Psoas muscle (tissue), 8 donors: ENCODE results near the gene ZNF69. TPM values are rescaled to one million over a fixed set of nuclear protein-coding genes. Genes with fewer than 3 reads are reported as not detected.
"Not testable (repeated sequence)": the region's sequence is repeated elsewhere in the genome, so short reads cannot be mapped to it uniquely, and the experiment has no call there.

Experiments
- ATAC-seq, 4 donors: fragments of 200-7000 bp; cut with Tn5 transposase; one replicate each; pipeline ENCODE4 v1.9.1; 2020; ENCODE audit warnings: moderate library complexity in 3 of 4, mild to moderate bottlenecking in 2 of 4
- DNase-seq, 2 donors: peaks; one replicate each; pipeline ENCODE4 v3.0.0-alpha.2; 2020
- H3K27ac ChIP-seq: fragments of 200-600 bp; one replicate; pipeline ENCODE4 v1.8.0; 2022
- H3K27me3 ChIP-seq, 3 donors: fragments of 200-600 bp in 1 of 3; one replicate each; pipeline versions ENCODE4 v1.6.1 to v1.8.0; 2013 to 2022; ENCODE audit warnings: low read length in 2 of 3, mild to moderate bottlenecking in 2 of 3, moderate library complexity in 1 of 3; ENCODE audit not compliant: insufficient read depth in 3 of 3
- H3K36me3 ChIP-seq, 2 donors: fragments of 200-600 bp in 1 of 2; one replicate each; pipeline versions ENCODE4 v1.6.1 to v1.8.0; 2013 to 2022; ENCODE audit warnings: low read depth in 1 of 2, mild to moderate bottlenecking in 1 of 2, moderate library complexity in 1 of 2; ENCODE audit not compliant: insufficient read depth in 1 of 2
- H3K4me1 ChIP-seq: fragments of 200-600 bp; one replicate; pipeline ENCODE4 v1.8.0; 2022
- H3K4me3 ChIP-seq: fragments of 200-600 bp; one replicate; pipeline ENCODE4 v1.8.0; 2022; ENCODE audit warnings: mild to moderate bottlenecking
- H3K9me3 ChIP-seq: fragments of 200-600 bp; one replicate; pipeline ENCODE4 v1.8.0; 2022
- CTCF ChIP-seq: fragments of 200-600 bp; IDR thresholded peaks from one replicate; pipeline ENCODE4 v1.8.0; 2022; ENCODE audit warnings: antibody characterized with exemption
- WGBS, 3 donors: extraction: QIAGEN DNeasy Blood & Tissue Kit; methylation state at CpG; one replicate each; pipeline versions ENCODE4 v1.1.6 to v1.1.7; 2013; 5-methylcytosine and 5-hydroxymethylcytosine counted together
- intact Hi-C, 2 donors: fragments of 100-400 bp; cut with DNase I; formaldehyde crosslinking; loops; one replicate each; pipeline versions ENCODE4 v1.11.0 to v1.14.2; 2022
- polyA plus RNA-seq, 3 donors: library from polyadenylated mRNA; stranded (reverse); fragments of 200-250 nt; gene quantifications; one replicate each; pipeline ENCODE4 v1.2.3, GENCODE V29; 2013
- total RNA-seq, 4 donors: library from RNA; stranded (reverse); fragmentation: NEBNext Ultra II Directional in 2 of 4; extraction: Animal tissue kit (Norgen Biotek cat#: 25700) in 2 of 4; gene quantifications; one replicate each; pipeline versions ENCODE4 v1.2.1 to v1.2.4, GENCODE V29; 2021 to 2023
- donor health status: healthy with polysubstance abuse.
- donor health status: DM: no; HTN: no; CAD: no; lungs with moderate emphysema.
- donor health status: Bipolar disorder and iron deficiency.
- donor health status: healthy.
- donor health status: DM: yes; HTN: yes; CAD: no.
- donor health status: DM: no; HTN: no; CAD: no.
- donor health status: DM: no; HTN: no; CAD: no.
- donor health status: DM: yes; HTN: yes; CAD: no.

Gene ZNF69
- total and polyA plus RNA-seq, 7 donors: 0.34 to 3.4 (median 1.2) TPM

GRCh38 chr19:11879687-11880266 is 7.8 kb upstream of the ZNF69 start:
- not testable (repeated sequence) for H3K27me3 ChIP-seq, H3K4me3 ChIP-seq, H3K9me3 ChIP-seq, H3K36me3 ChIP-seq, H3K27ac ChIP-seq, H3K4me1 ChIP-seq
- peak; percentile 42 for TF ChIP-seq CTCF
- intact Hi-C loops: loop anchor here (2.0 to 5.0 kb wide), 4 partner anchors 83 to 263 kb away; partner anchors contain the start of gene ZNF20 (in 1 of the 2)
- peak in 1 of 2 donors; percentile 20 for DNase-seq
- WGBS, 3 donors: 75 to 82% (median 77%) methylated on average over 16 of the region's 16 CpGs
- peak in 1 of 4 donors; percentile 60 for ATAC-seq

- intact Hi-C loops: loop anchor here (2.0 to 5.0 kb wide), 4 partner anchors 84 to 262 kb away; partner anchors contain the start of gene ZNF20 (in 1 of the 2)
- H3K27me3 ChIP-seq: no peaks in the 10 kb centered on the region
- H3K9me3 ChIP-seq: no peaks in the 10 kb centered on the region
- no peak overlapping the region for H3K4me3 ChIP-seq
- H3K36me3 ChIP-seq: no peaks in the 10 kb centered on the region
- DNase-seq (no peak), ATAC-seq (no peak)
- 87 to 92% (median 88%) methylated on average over 12 of the region's 12 CpGs for WGBS, 3 donors
- TF ChIP-seq CTCF: no peak
- no peak overlapping the region for H3K27ac ChIP-seq
- peaks cover 2% of the 10 kb centered on the region for H3K4me1 ChIP-seq
Measured at GRCh38 chr19:11880598-11880997, 7.0 kb upstream of the ZNF69 start.

- Histone ChIP-seq H3K27ac (no peak overlapping the region), H3K36me3 (no peaks in the 10 kb centered on the region), H3K4me1 (peaks cover 2% of the 10 kb centered on the region), H3K4me3 (no peak overlapping the region), H3K9me3 (no peaks in the 10 kb centered on the region), H3K27me3 (no peaks in the 10 kb centered on the region)
- ATAC-seq: peak; percentile 57 to 89 (median 66)
- TF ChIP-seq CTCF: peak; percentile 68
- DNase-seq: peak in 1 of 2 donors; percentile 16
- 14 to 15% (median 14%) methylated on average over 10 of the region's 10 CpGs for WGBS, 3 donors
- intact Hi-C loops: loop anchor here (1.0 to 5.0 kb wide), 5 partner anchors 84 to 261 kb away; partner anchors contain the start of gene ZNF20 (in 1 of the 2)
Measured at GRCh38 chr19:11881151-11881800, 6.3 kb upstream of the ZNF69 start.

GRCh38 chr19:11882606-11883005 is 5.0 kb upstream of the ZNF69 start:
- H3K9me3 ChIP-seq: no peaks in the 10 kb centered on the region
- no peaks in the 10 kb centered on the region for H3K27me3 ChIP-seq
- no peaks in the 10 kb centered on the region for H3K36me3 ChIP-seq
- ATAC-seq: no peak
- no peak overlapping the region for H3K27ac ChIP-seq
- intact Hi-C loops: loop anchor here in 1 of 2 donors (5.0 kb wide), 2 partner anchors 110 to 260 kb away; partner anchors contain the start of gene ZNF20
- DNase-seq: no peak
- TF ChIP-seq CTCF: no peak
- WGBS, 3 donors: 63 to 67% (median 65%) methylated on average over 2 of the region's 2 CpGs
- peaks cover 2% of the 10 kb centered on the region for H3K4me1 ChIP-seq
- H3K4me3 ChIP-seq: no peak overlapping the region
